NCI-H774 (cell line): ENCODE measurements around the gene OPA3.

Source experiments
- DNase-seq: peaks from one replicate; lab custom pipeline; 2025; lab: John Stamatoyannopoulos, UW

The OPA3 gene

DNA sequence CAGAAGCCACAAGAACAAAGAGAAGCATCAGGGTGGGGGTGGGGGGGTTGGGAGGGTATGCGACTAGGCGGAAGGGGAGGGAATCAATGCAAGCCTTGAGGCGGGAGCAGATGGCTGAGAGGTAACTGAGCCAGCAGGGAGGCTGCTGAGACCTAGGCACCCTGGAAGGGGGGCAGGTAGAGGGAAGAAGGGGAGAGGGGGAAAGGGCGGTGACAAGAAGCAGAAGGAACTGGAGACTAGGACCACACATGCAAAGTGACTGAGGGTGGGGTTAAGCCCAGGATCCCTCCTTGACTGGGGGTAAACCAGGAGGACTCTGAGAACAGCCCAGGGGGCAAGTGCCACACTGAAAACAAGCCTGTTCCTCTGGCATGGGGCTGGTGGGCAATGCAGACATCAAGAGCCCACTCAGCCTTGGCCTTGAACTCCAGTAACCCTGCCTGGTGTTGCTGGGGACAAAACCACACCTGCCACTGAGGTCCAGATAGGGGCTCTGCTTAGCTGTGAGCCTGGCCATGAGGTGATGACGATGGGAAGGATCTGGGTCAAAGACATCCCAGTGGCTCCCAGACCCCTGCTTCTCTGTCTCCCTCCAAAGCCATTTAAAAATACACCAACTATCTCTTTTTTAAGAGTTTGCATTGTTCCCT lies 20.3 kb downstream of the OPA3 start:
- no peak for DNase-seq

DNA sequence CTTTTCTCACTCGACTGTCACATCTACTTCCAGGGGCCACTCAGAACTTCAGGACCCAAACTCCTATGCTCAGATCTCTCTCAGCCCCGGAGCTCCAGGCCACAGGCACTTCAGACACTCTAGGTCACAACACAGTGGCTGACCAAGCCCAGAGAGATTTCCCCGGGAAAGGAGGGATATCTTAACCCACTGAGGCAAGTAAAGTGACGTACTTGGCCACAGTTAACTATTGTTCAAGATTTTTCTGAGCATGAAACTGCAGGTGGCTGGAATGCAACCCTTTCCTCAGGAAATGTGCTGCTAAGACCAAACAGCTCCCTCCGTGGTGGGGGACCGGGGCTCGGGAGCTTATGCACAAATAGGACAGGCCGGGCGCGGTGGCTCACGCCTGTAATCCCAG lies 23.9 kb downstream of the OPA3 start:
- no peak for DNase-seq

DNA sequence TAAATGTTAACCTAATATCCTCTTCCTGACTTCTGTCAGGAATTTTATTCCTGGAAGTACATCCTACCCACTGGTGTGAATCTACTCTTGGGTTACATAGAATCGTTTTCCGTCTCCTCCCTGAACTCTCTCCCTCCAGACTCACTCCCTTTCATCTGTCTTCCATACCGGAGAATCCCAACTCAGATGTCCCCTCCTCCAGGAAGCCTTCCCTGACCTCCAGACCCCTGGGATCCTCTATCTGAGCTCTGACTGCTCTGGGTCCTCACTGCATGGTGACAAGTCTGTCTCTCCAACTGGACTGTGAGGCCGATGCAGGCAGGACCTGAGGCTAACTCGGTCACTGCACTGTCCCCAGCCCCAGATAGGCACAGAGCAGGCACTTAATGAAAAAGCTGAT lies 24.6 kb downstream of the OPA3 start:
- no peak for DNase-seq

DNA sequence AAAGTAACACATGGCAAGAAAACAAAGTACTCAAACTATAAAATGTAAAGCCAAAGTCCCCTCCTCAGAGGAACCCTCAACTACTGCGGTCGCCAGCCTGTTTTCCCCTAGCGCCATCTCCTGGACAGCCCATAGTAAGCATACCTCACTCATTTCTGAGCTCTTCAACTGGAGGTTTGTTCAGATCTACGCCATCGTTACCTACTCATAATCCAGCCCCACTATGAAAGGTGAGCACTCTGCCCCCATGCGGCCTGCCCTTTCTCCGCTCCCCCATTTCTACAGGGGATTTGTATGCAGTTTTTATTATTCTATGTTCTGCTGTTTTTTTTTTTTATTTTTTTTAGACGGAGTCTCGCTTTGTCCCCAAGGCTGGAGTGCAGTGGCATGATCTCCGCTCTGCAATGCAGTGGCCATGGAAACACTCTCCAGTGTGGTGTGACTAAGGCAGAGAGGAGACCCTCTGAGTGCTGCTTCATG lies 26.2 kb downstream of the OPA3 start:
- DNase-seq = no peak

DNA sequence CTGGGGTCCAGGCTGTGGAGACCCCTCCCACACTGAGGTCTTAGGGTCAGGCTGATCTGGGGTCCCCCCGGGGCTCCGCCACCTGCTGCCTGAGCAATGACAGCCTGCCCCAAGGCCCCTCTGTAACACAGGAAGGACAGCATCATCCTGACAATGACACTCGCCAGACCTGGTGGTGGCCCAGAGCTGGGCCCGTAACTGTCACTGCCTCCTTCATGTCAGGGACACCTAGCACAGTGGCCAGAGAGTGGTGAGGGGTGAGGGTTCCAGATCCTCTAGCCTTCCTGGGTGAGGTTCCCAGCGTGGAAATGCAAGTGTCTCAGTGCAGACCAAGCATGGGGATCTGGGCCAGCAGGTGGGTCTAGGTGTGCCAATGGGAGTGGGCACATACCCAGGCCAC lies 27.8 kb downstream of the OPA3 start:
- no peak for DNase-seq

DNA sequence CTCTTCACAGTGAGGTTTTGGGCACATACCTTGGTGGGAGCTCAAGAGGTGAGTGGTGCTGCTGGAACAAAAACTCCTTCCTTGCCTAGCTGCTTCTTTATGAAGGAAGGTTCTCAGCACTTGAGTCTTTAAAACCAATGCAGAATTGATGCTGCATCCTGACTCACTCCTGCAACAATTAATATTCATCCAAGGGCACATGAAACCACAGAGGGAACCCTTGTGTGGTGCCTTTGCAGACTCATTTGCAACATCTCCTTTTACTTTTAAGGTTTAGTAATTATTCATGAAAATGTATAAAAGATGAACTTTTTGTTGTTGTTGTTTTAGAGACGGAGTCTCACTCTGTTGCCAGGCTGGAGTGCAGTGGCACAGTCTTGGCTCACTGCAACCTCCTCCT lies 30.1 kb downstream of the OPA3 start:
- DNase-seq = no peak

DNA sequence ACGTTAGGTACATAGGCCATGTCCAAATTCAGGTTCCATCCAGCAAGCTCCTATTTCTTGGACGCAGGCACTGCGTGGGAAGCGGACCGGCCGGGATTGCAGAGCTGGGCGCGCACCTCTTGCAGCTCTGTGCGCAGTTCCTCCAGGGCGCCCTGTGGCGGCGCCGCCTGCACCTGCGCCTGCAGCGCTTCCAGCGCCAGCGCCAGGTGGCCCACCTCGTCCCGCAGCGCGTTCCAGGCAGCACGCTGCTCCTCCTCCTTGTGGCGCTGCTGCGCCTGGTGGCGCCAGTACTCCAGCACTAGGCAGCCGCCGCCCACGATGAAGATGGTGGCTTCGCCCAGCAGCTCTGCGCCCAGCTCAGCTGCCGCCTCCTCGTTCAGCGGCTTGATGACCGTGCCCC lies 31.1 kb downstream of the OPA3 start:
- no peak for DNase-seq

DNA sequence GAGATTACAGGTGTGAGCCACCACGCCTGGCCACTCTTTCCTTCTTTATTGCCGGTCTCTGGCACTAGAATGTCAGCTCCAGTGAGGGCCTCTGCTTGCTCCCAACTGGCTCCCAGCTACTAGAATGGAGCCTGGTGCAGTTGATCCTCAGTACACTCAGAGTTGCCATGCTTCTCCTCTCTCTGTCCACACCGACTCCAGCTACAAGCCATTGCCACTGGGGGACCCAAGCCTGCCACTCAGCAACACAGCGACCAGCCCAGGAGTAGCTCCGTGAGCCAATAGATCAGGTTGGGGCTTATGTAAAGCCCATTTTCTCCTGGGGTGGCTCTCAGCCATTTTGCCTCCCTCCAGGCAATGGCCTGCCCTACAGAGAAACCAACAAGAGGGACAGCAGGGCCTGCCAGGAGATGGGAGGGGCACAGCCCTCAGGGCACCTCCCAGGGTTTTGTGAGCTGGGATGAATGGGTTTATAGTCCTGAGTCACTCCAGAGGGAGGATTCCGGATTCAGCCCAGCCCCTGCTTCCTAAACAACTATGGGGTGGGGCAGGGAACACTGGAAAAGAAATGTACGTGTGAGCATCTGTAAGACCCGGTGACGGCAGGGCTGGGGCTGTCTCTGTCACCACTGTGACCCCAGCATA lies 36.5 kb downstream of the OPA3 start:
- DNase-seq = no peak

DNA sequence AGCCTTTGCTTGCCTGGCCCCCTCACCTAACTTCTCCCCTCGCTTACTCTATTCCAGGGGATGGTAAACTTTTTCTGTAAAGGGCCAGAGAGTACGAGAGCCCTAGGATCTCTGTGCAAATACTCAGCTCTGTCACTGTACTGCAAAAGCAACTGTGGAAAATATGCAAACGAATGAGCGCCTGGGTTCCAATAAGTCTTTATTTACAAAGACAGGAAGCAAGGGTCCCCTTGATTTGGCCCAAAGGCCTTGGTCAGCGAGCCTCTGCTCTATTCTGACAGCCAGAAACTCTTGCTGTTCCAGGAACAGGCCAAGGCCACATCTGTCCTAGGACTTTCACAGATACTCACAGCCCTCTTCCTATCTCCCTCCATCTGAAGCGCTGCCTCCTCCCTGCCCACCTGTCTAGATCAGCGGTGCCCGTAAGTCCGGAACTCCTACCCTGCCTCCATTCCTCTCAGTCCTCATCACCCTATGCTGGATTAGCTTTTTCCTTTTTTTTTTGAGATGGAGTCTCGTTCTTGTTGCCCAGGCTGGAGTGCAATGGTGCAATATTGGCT lies 37.3 kb downstream of the OPA3 start:
- no peak for DNase-seq

DNA sequence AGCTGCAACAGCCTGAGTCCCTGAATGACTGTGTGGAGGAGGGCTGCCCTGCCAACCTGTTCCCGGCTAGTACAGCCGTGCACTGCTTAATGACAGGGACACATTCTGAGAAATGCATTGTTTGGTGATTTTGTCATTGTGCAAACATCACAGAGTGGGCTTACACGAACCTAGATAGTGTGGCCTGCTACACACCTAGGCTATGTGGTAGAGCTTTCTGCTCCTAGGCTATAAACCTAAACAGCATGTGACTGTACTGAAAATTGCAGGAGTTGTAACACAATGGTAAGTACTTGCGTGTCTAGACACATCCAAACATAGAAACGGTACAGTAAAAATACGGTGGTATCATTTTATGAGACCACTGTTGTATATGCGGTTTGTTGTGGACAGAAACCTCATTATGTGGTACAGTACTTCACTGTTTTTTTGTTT lies 42.4 kb downstream of the OPA3 start:
- DNase-seq = no peak

DNA sequence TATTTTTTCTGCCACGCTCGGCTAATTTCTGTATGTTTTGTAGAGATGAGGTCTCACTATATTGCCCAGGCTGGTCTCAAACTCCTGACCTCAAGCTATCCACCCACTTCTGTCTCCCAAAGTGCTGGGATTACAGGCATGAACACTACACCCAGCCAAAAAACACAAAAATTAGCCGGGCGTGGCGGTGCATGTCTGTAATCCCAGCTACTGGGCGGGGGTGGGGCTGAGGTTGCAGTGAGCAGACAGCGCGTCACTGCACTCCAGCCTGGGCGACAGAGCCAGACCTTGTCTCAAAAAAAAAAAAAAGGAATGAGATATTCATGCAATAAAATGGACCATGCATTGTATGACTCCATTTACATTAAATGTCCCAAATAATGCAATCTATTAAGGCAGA lies 45.1 kb downstream of the OPA3 start:
- DNase-seq = no peak

DNA sequence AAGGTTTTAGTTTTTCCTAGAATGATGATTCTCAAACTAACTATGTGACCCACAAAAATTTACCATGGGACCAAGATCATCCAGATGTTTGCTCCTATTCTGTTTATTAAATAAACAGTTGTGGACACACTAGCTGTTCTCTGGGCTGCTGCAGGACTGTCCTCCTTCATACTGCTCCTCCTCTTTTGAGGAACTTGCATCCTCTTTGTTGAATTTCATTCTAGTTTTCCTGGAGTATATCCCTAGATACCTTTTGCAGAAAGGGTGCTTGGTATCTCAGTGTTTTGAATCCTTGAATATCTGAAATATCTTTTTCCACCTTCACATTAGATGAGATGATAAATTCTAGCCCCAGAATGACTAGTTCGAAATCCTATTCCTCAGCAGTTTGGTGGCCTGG lies 53.3 kb downstream of the OPA3 start:
- DNase-seq = no peak

DNA sequence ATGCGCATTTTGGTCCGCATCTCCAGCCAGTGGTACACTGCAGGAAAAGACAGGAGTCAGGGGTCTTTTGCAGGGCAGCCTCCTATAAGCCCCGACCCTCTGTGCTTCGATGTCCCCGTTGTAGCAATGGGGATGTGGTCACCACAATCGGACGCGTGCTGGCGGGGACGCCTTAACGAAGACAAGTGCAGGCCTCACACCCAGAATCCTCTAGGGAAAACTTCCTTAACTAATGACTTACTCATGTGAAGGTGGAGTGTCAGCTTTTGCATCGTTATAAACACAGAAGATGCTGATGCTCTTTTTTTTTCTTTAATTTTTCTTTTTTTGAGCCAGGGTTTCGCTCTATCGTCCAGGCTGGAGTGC lies 55.2 kb downstream of the OPA3 start:
- no peak for DNase-seq

DNA sequence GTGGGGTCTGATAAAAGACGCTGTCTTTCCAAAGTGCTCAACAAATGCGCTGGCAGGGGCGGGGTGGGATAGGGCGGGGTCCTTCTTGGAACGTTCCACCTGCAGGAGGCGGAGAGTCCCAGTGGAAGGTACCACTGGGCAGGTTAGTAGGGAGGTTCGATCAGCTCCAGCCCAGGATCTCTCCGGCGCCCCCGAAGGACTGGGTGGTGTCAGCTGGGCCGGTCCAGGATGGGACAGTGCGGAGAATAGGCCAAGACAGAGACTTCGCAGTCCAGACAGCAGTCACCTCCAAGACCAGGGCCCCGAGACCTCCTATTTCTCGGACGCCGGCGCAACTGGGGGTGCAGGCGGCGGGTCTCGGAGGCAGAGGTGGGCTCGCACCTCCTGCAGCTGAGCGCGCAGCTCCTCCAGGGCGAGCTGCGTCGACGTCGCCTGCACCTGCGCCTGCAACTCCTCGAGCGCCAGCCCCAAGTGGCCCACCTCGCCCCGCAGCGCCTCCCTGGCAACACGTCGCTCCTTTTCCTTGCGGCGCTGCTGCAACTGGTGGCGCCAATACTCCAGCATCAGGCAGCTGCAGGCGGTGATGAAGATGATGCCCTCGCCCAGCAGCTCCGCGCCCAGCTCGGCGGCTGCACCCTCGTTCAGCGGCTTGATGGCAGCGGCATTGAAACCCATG lies 55.7 kb downstream of the OPA3 start:
- peak; percentile 33 for DNase-seq

DNA sequence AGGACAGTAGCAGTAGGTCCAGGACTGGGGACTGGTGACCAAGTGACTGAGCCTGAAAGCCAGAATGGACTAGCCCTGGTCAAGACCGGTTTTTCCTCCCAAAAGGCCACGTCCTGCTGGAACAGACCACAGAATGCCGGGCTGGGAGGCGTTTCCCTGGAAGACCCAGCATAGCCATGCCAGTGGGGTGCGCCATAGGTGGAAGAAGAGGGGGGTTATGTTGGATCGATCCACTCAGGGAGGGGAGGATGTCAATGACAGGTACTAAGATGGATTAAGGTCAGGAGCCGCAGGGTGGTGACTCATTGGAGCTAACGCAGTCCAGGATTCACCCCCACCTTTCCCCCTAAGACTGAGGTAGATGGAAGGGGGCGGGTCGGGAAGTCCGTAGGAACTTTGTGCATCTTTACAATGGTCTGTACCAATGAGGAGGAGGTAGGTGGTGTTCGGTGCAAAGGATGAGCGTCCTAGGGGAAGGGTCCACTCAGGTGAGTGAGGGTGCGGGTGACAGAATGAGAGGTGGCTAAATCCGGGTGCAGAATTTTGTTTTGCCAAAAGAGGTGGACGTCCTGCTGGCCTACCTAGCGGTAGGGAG lies 56.4 kb downstream of the OPA3 start:
- no peak for DNase-seq

DNA sequence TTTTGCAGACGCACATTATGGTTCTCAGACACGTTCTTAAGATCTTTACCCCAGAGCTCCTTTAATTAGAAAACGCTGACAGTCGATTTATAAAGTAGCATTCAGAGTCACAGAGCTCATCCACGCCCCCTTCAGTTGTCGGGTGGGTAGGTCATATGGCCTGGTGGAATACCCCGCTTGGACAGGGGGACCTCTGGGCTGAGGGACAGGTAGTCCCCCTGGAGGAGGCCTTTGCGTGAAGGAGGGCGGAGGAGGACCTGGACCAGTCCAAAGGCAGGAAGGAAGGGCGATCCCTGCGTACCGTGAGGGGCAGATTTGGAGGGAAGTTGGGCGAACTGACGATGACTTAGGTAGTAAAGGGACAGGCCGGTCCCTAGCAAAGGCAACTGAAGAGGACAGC lies 56.9 kb downstream of the OPA3 start:
- DNase-seq = no peak

DNA sequence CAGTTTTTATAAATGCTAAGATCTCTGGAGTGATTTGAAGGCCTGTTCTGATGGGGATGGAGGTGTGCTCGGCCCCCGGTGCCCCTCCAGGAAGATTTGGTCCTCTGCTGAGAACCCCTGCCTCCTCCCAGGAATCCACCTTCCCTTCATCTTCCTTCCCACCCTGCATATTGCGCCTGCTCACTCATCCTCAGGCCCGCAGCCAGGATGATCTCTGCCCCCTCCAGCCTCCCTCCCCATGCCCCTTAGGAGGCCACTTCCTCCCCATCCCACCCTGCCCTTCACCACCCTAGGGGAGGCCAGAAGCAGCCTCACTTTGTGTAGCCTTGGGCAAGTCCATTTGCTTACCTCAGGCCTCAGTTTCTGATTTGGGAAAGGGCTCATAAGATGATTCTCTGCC lies 57.6 kb downstream of the OPA3 start:
- DNase-seq = no peak

DNA sequence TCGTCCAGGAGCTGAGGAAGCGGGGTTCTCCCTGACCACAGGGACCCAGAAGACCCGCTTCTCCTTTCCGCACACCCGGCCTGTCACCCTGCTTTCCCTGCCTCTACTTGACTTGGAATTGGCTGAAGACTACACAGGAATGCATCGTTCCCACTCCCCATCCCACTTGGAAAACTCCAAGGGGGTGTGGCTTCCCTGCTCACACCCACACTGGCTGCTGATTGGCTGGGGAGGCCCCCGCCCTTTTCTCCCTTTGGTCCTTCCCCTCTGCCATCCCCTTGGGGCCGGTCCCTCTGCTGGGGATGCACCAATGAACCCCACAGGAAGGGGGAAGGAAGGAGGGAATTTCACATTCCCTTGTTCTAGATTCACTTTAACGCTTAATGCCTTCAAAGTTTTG lies 58.5 kb downstream of the OPA3 start:
- peak; percentile 53 for DNase-seq

DNA sequence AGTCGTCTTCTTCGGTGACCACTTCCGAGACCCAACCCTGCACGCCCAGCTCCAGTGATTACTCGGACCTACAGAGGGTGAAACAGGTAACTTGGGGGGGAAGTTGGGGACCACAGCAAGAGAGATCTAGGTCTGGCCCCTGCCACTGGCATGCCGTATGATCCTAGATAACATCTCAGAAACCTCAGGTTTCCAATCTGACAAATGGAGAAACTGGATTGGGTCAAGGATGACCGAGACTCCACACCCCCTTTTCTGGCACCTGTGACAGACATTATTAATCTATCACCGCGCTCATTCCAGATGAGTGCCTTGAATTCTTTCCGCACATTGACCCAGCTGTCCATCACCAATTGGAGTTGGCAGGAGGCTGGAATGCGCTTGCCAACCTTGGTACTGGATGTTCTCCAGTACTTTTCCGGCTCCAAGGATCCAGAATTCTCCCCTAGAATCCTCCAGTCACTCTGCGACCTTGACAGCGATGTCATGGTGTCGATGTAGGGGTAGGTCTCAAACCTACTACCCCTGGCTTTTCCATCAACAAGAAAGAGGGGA lies 60.0 kb downstream of the OPA3 start:
- no peak for DNase-seq

DNA sequence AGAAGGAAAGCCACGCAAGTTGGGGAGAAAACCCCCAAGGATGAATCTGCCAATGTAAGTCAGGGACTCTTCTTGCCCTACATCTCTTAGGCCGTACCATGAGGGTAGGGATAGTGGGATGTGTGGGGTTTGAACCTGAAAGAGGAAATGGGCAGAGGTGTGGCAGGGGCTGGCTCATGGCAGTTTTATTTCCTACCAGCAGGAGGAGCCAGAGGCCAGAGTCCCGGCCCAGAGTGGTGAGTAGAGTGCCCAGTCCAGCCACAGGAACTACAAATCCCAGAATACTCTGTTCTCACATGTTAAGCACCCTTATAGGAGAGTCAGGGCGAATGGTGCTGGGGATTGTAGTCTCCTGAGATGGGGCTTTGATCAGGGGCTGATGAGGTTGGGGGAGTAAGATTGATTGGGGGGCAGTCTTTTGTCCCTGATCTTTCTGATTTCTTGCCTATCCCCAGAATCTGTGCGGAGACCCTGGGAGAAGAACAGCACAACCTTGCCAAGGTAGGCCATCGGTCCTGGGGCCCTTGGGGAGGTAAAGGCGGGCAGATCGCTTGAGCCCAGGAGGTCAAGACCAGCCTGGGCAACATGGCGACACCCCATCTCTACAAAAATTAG lies 60.9 kb downstream of the OPA3 start:
- DNase-seq = peak; percentile 79

DNA sequence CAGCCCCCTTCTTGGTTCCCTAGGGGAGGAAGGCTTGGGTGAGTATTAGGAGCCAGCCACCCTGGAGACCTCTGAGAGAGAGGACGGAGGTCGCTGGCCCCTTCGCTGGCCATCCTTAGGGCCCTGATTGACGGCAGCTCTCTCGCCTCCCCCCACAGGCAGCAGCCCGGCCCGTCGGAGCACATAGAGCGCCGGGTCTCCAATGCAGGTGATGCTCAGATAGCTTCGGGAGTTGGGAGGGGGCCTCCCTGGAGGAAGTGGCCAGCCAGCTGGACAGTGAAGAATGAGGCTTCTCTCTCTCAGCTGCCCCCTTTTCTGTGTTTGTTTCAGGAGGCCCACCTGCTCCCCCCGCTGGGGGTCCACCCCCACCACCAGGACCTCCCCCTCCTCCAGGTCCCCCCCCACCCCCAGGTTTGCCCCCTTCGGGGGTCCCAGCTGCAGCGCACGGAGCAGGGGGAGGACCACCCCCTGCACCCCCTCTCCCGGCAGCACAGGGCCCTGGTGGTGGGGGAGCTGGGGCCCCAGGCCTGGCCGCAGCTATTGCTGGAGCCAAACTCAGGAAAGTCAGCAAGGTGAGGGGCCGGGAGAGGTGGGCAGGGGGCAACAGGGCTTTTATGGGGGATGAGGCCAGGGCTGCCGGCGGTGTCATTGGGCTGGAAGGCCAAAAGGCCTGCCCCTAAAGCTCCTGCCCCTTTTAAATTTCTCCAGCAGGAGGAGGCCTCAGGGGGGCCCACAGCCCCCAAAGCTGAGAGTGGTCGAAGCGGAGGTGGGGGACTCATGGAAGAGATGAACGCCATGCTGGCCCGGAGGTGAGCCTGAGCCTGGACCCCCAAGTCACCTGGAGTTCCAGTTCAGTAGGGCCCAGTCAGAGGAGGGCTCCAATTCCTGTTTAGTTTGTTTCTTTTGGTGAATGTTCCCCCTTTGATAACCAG lies 62.3 kb downstream of the OPA3 start:
- DNase-seq = no peak
